GM21717 (cell line): ENCODE data around the gene CGNL1.

Experiments used
- ATAC-seq: cut with Tn5 transposase; IDR thresholded peaks from one replicate; pipeline ENCODE4 v1.9.1; 2021; ENCODE audit warnings: mild to moderate bottlenecking, moderate library complexity; ENCODE audit not compliant: unreplicated experiment

CGNL1 gene

DNA sequence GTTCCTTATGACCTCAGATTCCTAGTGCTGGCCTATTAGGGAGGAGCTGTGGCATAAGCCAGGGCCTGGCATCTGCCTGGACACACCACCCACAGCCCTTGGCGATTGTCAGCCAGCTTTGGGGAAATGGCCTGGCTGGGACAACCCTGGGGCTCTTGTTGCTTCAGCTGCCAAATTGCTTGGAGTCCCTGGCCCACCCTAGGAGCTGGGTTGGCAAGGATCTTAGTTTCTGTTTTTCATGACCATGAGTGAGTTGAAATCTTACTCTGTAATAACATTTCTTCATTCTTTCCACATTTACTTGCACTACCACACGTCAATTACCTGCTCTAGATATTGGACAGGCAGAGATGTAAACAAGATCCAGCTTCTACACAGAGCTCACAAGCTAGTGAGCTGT, 213.4 kb downstream of the CGNL1 start:
- no peak for ATAC-seq

GRCh38 chr15:57591237-57591821, 215.0 kb downstream of the CGNL1 start:
- ATAC-seq, result no peak

DNA sequence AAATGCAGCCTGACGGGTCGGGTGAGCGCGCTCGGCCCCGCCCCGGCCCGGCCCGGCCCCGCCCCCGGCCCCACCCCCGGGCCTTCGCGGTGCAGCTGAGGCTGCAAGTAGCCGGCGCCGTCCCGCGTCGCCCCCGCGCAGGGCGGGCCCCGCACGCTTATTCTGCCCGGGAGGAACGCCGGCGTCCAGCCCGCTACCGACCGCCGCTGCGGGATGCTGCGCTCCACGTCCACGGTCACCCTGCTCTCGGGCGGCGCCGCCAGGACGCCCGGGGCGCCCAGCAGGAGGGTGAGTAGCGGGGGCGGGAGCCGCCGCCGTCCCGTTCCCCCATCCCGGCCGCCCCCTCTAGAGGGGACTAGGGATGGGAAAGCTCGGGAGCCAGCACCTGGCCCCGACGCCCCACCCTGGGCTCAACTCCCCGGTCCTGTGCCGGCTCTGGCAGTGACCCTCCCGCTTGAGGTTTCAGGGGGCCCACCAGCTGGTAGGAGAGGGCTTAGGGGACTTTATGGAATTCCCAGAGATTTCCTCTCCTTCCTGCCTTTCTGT, 215.6 kb downstream of the CGNL1 start, which contains the start of gene MYZAP:
Gene MYZAP (plus strand): TSS at position 83 of the 546 bp plus-strand sequence. CDS start 131 bp downstream, at position 214.
- no peak for ATAC-seq

- no peak for ATAC-seq
These were observed 216.1 kb downstream of the CGNL1 start for GRCh38 chr15:57592426-57592825.

DNA sequence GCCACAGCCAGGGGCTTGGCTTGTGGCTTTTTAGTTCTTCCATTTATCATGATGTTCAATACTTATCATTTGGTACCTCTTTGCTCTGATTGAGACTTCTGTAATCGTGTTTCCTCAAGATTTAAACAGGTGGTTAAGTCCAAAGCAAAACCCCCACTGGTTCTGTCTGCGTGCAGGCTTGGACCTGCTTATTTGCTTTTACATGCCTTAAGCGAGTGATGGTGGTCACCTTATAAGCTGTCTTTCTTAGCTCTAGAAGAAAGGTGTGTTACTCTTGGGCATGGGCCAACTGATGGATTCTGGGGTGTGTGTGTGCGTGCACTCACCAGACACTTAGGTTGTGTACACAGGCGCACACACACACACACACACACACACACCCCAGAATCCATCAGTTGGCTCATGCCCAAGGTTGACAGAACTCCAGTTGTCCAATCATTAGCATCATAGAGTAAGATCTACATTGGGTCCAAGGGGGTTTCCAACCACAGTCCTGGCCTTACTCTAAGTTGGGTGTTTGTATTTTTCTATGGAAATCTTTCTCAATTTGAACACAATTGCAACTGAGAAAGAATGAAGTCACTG, 216.6 kb downstream of the CGNL1 start:
- ATAC-seq, result no peak

GRCh38 chr15:57594479-57594878, 218.2 kb downstream of the CGNL1 start:
- no peak for ATAC-seq

DNA sequence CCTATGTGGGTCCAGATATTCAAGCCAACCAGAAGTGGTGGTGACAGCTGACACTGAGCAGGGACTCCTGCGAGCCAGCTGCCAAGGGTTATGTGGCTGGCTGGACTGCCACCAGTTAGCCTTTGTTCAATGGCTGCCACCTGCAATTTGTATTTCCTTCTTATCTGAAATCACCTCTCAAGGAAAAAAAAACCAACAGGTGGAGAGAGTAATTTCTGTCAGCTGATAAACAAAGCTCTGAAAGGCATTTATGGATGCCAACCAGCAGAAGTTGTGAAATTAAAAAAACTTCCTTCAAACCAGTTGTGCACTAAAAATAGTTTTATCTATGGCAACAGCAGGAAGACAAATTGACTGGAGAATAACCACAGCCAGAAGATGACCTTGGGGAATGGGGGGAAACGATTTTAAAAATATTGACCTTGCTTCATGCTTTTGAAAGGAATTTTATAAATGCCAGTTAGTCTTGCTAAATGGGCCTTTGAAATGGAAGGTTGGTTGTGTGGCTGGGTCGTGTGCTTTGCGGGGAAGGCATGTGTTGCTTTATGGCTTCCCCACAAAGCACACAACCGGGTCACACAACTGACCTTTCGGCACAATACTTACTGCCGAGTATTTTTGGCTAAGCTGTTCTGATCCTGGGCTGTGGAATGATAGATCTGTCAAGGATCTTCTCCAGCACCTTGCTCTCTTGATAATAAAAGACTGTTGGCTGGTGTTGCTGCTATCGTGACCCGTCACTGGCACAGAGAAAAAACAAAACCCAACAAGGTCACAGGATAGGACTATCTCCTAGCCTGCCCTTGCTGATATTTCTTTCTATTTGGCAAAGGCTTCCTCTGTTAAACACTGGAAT, 218.9 kb downstream of the CGNL1 start:
- ATAC-seq, result no peak

- ATAC-seq, result no peak
These were observed 220.1 kb downstream of the CGNL1 start for GRCh38 chr15:57596301-57596855.

GRCh38 chr15:57596978-57597377, 220.7 kb downstream of the CGNL1 start:
- no peak for ATAC-seq

- ATAC-seq, result no peak
These were observed 221.1 kb downstream of the CGNL1 start for GRCh38 chr15:57597431-57597830.

DNA sequence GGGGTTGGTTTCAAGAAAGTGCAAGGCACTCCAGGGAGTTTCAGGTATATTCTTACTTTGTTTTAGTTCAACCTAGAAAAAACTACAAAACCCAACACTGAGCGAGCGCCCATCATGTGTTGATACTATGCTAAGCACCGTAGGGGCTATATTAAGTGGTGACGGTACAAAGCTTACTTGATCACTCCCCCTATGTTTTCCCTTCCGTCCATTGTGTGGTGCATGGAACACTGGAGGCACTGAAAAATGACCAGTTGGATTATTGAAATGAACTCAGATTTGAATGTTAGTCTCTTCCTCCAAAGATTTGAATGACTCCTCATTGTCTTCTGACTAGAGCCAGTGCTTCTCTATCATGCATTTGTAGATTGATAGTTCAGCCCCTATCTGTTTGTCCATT, 222.0 kb downstream of the CGNL1 start:
- no peak for ATAC-seq

DNA sequence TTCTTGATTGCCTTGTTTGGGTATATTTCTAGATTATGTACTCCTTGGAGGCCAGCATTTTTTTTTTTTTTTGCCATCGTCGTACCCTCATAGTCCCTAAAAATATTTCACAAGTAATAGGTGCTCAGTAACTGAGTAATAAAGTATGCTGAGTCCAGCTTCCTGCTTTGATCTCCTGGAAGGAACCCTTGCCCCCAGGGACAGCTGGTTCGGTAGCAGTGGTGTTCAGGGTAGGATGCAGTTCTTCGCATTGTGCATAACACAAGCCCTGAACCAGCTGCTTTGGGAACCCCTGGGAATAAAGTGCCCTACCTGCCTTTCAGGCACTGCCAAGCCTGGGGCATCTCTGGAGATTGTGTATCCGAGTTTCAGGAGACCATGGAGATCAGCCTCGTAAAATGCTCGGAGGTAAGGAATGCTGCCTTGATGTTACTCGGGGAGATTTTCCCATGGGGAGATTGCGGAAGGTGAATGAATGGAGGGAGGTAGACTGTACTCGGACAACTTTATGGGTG, 223.0 kb downstream of the CGNL1 start:
- ATAC-seq, result no peak

GRCh38 chr15:57600197-57600596, 223.9 kb downstream of the CGNL1 start:
- ATAC-seq, result no peak
